RKO (cell line): ENCODE results near the gene PEX14.
"Not testable (repeated sequence)": the region's sequence is repeated elsewhere in the genome, so short reads cannot be mapped to it uniquely, and the experiment has no call there.

Experiments
- DNase-seq: peaks from one replicate; pipeline ENCODE4 v3.0.0-alpha.2; 2016; ENCODE audit warnings: low spot score

Gene PEX14

DNA sequence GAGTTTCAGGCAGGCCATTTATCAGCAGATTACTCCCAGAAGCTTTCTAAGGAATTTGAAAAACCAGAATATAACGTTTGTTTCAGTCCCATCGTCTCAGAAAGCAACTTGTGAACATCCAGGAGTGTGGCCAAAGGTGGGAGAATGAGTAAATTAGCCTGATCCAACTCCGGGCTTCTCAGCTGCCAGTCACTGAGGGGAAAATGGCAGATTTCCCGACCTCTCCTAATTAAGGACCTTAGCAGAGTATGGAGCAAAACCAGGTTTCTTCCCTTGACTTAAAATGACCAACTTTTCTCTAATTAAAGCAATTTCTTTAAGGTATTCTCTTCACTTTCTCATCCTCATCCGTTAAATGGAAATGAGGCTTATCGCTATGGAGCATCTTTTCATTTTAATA lies 23.9 kb upstream of the PEX14 start:
- no peak for DNase-seq

DNA sequence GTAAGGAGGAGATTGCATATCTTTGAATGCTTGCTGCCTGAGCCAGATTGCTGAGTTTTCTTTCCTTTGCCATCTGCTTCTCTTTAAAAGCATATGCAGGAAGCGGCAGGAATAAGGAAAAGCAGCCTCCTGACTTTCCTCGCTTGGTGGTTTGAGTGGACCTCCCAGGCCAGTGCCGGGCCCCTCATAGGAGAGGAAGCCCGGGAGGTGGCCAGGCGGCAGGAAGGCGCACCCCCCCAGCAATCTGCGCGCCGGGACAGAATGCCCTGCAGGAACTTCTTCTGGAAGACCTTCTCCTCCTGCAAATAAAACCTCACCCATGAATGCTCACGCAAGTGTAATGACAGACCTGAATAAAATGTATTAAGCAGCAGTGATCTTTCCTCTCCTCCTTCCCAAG lies 23.5 kb upstream of the PEX14 start:
- DNase-seq, result no peak

DNA sequence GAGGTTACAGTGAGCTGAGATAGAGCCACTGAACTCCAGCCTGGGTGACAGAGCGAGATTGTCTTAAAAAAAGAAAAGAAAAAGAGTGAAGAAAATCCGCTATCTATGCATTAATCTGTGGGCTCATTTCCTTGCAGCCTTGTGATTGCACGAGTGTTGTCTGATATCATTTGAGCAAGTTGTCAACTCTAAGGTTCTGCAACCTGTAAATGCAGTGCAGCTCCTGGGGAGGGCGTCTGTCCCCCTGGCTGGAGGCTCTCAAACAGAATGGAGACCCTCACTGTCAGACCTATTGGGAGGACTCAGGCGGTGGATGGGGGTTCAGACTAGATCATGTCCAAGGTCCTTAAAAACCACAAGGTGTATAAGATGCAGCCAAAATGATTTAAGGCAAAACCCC lies 18.7 kb upstream of the PEX14 start:
- DNase-seq, result no peak

DNA sequence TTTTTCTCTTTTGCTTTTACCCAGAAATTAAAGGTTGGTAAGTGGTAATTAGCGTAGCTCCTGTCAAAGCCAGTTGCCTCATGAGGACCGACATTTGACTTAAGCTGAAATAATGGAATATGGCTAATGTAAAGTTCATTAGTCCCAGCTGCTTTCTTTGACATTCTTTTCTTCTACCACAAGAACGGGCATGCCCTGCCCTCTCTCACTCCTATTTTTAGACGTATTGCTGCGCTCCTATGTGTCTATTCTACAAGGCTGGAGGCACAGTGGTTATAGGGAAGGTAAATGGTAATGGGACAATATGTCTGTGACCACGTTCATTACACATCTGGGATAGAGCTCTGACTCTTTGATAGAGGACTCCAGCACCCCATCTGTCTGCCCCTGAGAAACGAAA lies 18.1 kb upstream of the PEX14 start:
- DNase-seq, result no peak

DNA sequence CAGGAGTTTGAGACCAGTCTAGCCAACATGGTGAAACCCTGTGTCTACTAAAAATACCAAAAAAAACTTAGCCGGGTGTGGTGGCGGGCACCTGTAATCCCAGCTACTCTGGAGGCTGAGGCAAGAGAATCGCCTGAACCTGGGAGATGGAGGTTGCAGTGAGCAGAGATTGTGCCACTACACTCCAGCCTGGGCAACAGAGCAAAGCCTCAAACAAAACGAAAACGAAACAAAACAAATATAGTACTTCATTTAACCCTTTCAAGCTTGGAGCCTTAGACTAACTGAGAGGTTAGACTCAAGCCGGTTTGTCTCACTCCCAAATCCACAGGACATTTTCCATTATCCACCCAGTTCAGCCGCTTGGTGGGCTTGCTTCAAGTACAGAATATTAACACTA lies 17.3 kb upstream of the PEX14 start:
- DNase-seq, result not testable (repeated sequence)

DNA sequence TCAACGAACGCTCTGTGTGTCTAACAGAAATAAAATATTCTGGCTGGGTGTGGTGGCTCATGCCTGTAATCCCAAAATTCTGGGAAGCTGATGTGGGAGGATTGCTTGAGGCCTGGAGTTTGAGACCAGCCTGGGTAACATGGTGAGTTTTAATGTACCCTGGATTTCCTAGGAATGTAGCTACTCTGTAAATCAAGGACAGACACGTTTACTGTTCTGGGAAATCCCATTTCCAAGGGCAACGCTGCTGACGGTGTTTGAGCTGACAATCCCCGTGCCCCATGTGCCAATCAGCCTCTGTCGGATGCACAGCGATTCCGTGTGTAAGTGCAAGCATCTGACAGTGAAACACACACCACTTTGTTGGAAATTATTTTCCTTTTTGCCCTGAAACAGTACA lies 16.9 kb upstream of the PEX14 start:
- no peak for DNase-seq

DNA sequence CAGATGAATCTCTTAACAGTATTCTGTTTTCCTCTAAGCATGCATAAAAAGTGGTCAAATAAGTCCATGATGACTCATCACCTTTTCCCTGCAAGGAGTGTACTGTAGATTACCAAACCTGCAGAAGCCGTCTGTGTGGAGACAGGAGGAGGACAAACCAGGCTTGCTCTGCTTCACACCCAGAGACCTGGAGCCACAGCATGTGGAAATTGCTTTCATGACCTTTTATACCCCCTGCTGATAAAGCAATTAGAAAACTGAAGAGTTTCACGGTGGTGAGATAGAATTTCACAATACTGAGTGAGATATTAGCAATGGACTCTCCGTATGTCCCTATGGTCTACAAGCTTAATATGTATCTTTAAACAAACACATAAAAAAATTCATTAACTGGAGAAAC lies 15.6 kb upstream of the PEX14 start:
- no peak for DNase-seq

DNA sequence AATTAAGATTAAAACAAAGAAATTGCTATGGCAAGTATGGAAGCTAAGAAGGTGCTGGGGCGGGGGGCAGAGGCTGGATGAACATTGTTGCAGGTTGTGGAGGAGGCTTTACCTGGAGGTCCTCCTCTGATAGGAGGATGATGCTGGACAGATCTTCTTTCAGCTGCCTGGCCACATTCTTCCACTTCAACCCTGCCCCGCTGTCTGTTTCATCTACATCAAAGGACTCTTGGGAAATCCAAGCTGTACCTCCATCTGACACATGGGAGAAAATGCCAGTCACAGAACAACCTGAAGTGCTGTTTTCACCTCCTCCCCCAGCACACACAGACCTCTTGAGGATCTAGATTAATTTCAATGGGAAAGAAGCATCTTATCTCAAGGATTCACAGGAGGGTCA lies 7.7 kb upstream of the PEX14 start:
- DNase-seq, result no peak

DNA sequence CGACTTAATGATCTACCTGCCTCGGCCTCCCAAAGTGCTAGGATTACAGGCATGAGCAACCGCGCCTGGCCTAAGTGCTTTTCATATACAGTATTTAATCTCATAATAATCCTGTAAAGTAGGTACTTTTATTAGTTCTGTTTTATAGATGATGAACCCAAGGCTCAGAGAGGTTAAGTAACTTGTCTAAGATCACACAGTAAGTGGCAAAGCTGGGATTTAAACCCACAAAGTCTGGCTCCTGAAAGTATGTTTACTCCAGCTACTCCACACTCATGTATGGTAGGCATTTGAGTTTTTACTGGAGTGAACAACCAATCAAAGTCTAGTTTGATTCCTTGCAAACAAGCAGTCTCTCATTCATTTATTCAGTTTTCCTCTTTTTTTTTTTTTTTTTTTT lies 4.7 kb upstream of the PEX14 start:
- no peak for DNase-seq

DNA sequence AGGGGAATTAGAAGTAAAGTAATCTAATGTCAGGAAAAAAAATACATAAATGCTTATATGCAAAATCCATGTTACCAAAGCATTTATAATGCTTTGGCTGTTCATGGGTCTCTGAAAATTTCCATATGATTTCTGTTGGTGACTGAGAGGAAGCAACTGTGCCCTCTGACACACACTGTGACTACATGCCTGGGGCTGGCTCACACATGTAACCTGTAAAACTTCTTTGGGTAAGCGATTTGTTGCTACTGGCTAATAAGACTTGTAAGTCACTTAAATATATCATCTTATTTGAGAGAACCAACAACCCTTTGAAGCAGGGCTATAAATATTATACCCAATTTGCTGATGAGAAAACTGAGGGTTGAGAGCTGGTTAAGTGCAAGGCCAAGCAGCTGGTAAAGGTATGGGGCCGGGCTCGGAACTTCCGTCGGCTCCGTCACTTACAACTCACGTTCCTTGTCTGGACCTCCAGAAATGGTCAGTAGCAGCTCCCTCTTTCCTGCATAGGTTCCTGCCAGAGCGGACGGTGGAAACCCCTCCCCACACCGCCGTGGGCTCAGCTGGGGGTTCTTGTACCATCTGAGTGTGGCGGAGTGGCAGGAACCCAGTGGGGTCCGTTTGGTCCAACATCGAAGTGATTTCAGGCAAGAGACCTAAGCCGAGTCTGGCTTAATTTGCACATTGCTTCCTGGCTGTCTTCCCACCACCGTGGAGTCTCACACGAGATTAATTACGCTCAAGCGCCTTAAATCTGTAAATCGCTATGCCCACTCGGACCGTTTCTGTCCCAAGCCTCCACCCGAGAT lies 3.1 kb upstream of the PEX14 start:
- peak; percentile 62 for DNase-seq

DNA sequence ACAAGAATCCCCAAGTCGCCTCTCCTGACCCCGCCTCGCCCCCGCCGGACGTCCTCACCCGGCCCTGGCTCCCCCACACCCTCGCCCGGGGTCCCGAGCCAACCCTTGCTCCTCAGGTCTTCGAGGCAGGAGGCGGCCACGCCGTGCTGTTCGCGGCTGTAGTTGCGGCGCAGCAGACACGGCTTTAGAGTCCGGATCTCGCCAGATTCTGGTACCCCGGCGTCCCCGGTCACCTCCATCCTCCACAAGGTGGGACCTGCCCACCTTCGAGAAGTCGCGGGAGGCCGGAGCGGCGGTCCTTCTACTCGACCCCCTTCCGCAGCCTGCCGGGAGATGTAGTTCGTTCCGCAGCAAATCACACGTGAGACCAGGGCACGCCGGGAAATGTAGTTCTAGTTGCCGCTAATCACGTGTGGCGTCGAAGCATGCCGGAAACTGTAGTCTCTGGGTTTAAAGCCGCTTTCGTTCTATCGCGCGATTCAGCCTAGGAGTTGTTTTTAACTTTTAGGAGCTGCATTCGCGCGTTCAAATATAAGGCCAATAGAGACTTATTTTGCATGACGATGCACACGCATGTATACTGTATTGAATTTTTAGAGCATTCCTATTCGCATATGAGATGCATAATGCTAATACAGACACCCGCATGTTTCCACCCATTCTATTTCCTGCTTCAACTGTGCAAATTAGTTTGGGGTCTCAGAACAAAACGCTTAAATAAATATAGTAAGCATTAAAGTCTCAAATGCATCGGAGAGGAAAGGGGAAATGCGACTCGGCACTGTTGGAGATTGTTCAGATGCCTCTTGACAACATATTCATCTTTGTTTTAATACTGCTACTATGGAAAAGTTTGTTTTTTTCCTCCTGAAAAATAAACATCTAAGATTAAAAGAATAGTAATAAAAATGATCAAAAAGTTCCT lies 2.3 kb upstream of the PEX14 start, which contains the start of gene DFFA:
DFFA (minus strand) TSS at position 310 of the 925 bp plus-strand sequence; CDS start at position 239, 71 bp downstream.
- DNase-seq, result peak; percentile 98

DNA sequence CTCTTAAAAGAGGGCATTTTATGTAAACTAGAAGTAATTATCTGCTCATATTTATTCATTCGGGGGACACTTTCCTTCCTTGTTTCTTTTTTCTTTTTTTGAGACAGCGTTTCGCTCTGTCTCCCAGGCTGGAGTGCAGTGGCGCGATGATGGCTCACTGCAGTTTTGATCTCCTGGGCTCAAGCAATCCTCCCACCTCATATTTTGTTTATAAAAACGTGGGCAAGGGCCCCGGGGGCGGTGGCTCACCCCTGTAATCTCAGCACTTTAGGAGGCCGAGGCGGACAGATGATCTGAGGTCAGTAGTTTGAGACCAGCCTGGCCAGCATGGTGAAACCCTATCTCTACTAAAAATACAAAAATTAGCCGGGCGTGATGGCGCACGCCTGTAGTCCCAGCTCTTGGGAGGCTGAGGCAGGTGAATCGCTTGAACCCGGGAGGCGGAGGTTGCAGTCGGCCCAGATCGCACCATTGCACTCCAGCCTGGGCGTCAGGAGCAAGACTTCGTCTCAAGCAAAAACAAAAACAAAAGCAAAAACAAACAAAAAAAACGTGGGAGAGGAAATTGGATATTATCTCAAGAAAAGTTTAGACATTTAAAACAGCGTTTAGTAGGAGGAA lies 1.5 kb upstream of the PEX14 start:
- no peak for DNase-seq

DNA sequence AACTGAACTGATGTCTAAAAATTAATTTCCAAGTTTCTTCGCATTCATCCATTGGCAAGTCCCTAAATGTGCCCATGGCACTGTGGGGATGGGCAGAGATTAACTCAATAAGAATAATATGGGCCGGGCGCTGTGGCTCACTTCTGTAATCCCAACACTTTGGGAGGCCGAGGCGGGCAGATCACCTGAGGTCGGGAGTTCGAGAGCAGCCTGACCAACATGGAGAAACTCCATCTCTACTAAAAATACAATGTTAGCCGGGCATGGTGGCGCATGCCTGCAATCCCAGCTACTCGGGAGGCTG lies 489 bp upstream of the PEX14 start:
- not testable (repeated sequence) for DNase-seq

DNA sequence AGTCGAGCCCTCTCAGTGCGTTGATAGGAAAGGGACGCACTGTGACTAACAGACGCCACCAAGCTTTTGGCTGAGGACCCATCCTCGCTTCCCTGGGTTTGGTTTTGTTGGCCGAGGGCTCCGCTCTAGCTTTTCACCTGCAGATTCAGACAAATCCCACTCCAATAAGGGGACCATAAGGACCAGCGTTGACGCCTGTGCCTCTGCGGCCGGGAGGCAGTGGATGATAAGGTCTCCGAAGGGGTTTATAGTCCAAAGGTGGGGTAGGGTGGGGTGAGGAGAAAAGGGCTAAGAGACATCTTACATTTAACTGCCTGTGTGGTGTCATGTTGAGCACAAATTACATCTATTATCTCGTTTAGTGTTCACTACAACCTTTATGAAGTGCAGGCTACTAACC lies 760 bp downstream of the PEX14 start:
- peak; percentile 25 for DNase-seq

DNA sequence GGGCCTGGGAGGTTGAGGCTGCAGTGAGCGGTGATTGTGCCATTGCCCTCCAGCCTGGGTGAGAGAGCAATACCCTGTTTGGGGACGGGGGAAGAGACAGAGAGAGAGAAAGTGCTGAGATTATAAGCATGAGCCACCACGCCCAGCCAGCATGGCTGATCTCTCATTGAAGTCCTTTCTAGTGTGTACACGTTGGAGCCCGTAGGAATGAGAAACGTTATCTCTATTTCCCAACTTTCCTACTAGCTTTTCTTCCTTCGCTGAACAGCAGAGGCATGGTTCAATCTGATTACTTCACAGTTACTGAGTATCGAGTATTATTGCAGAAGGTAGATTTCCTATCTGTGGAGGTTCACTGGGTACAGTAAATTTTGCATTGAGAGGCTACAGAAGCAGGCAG lies 4.5 kb downstream of the PEX14 start:
- DNase-seq, result no peak

DNA sequence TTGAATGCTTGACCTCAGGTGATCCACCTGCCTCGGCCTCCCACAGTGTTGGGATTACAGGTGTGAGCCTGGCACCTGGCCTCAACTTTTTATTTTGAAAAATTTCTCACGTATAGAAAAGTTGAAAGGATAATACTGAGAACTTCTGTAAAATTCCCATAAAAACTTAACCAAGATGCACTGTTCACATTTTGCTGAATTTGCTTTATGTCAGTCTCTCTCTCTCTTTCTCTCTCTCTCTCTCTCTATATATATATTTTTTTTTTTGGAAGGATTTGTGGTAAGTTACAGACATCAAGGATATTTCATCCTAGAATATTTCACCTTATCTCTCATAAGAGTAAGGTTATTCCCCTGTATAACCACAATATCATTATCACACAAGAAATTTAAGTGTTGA lies 5.9 kb downstream of the PEX14 start:
- no peak for DNase-seq

DNA sequence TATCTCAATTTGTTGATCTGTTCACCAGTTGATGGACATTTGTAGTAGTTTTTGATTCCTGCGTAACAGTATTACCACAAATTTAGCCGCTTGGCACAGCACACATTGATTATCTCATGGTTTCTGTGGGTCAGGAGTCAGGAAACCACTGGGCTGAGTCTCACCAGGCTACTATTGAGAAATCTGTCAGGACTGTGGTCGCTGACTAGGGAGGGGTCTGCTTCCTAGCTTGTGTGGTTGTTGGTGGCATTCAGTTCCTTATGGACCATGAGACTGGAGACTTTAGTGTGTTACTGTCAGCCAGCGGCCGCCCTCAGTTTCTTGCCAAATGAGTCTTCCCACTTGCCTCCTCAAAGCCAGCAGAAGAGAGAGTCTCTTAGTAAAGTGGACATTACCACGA lies 9.8 kb downstream of the PEX14 start:
- no peak for DNase-seq

DNA sequence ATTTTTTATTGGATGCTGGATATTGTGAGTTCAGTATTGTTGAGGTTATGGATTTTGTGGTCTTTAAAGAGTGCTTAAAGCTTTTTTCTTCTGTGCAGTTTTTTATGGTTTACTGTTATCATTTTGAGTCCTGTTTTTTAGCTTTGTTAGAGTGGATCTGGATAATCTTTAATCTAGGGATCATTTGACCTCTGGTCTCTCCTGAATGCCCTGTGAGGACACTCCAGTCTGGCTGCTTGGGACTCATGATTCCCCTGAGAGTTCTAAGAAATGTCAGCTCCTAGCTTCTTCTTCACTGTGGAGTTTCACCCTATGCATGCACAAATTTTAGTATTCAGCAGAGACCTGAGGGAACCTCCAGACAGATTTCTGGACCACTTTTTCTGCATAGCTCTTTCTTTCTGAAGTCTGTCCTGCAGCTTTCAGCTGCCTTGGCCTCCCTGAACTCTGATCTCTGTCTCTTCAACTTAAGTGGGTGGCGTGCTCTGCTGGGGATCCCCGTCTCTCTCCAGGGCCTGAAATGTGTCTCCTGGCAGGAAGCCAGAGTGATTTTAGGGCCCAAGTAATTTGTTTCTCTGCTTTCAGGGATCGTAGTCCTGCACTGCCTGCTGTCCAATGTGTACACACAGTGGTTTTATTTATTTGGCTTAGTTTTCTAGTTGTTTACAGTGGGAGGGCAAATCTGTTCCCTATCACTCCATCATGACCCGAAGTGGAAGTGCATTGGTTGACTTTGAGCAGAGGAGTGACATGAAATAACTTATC lies 14.7 kb downstream of the PEX14 start:
- no peak for DNase-seq

DNA sequence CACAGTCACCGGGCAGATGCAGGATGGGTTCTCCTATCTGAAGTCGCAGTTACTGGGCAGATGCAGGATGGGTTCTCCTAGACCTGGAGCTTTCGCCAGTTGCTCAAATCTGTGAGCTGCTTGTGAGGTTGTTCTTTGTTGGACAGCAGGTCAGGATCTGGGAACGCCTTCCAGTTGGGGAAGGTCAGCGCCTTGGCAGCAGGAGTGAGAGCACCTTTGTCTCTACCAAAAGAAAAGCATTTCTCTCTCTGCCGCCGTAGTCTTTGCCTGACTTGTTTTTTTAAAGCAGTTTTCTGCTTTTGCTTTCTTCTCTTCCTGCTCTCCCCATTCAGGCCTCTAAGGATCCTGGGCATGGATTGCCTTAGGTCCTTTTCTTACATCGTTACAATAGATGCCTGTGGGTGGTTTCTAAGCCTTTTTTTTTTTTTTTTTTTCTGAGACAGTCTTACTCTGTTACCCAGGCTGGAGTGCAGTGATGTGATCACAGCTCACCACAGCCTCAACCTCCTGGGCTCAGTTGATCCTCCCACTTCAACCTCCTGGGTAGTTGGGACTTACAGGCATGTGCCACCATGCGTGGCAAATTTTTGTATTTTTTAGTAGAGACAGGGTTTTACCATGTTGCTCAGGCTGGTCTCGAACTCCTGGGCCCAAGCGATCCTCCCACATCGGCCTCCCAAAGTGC lies 15.7 kb downstream of the PEX14 start:
- no peak for DNase-seq

DNA sequence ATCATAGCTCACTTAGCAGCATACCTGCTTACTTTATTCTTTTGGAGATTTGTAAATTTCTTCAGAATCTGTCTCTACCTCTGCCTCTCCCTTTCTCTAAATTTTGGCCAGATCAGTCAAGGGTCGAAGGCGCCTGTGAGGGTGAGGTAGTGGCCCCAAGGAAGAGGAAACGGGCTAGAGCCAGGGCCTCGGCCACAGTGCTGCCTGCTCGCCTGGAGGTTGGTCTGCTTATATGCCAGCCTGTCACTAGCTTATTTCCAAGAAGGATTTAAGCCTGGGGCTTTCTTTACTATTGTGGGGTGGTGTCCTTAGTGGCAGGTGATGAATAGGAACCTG lies 19.6 kb downstream of the PEX14 start:
- DNase-seq, result no peak

DNA sequence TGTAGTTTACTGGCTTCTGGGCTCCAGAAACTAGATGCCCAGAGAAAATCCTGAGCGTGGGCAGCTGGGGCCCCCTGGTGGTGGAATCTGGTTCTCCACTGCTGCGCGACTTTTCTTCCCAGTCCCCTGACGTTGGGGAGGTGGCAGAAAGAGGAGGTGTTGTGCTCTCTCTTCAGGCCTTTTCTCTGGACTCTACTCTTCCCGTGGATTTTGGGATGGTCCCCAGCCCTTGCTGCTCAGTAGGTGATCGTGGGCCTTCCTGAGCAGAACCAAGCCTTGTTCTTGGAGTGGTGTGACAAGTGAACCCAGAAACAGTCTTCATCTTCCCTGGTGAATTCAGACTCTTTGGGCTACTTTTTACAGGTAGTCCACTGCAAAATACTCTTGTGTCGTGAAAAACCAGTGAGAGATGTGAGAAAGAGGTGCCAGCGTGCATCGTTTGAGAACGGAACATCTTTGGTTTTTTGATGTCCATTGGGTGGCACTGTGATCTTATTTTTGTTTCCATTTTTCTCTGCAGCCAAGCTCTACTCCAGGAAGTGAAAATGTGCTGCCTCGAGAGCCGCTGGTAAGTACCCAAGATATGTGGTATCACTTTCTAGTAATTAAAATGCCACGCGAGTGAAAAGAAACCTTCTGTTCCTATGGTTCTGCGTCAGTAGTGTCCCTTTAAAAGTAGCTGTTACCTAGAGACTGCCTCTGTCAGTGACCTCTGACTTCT lies 20.2 kb downstream of the PEX14 start:
- peak; percentile 51 for DNase-seq
